Ramos (cell line): ENCODE results near the gene ANKZF1.
"Not testable (repeated sequence)": the region's sequence is repeated elsewhere in the genome, so short reads cannot be mapped to it uniquely, and the experiment has no call there.

ENCODE experiments used
- in situ Hi-C: fragments of 300-500 bp; cut with MboI; formaldehyde crosslinking; loops from one replicate; pipeline ENCODE4 v1.14.3; 2022; ENCODE audit warnings: low sequenced_read_pairs; ENCODE audit not compliant: unreplicated experiment

Gene ANKZF1, protein sequence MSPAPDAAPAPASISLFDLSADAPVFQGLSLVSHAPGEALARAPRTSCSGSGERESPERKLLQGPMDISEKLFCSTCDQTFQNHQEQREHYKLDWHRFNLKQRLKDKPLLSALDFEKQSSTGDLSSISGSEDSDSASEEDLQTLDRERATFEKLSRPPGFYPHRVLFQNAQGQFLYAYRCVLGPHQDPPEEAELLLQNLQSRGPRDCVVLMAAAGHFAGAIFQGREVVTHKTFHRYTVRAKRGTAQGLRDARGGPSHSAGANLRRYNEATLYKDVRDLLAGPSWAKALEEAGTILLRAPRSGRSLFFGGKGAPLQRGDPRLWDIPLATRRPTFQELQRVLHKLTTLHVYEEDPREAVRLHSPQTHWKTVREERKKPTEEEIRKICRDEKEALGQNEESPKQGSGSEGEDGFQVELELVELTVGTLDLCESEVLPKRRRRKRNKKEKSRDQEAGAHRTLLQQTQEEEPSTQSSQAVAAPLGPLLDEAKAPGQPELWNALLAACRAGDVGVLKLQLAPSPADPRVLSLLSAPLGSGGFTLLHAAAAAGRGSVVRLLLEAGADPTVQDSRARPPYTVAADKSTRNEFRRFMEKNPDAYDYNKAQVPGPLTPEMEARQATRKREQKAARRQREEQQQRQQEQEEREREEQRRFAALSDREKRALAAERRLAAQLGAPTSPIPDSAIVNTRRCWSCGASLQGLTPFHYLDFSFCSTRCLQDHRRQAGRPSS

DNA sequence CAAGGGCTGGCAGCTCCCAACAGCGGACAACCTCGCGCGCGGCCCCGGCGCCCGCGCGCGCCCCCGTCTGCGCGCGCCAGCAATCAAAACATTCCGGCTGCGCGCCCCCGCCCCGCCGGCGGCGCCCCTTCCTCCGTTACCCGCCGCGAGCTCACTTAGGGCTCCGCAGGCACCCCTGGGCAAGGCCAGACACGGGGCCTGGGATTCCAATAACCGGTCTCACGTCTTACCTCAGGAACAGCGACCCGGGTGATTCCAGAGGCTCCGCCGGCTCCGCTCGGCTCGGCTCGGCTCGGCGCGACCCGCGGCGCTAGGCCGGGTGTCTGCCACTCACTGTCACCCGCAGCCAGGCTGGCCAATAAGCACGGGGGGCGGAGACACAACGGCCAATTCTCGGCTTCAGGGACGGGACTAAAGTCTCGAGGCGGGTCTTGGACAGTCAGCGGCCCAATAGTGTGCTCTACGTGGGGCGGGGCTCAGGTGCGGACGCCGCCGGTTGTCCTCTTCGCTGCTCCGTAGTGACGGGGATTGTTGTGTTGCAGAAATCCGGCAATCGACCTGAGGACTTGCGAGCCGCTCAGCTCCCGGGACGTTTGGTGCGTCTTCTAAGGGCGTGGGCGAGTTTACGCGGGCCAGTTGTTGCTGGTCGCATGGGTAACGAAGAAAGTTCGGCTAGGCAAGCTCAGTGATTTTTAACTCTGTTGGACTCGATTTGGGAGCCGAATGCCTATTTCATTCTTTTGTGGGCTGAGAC is at the start of gene ANKZF1, which contains the start of gene ATG9A:
ANKZF1 (plus strand) TSS at position 502 of the 754 bp plus-strand sequence. CDS start 452 bp downstream, outside the sequence.
ATG9A (minus strand) TSS at position 332 of the 754 bp plus-strand sequence. CDS start 1,612 bp downstream, outside the sequence.
- in situ Hi-C loops, result no loop called here

DNA sequence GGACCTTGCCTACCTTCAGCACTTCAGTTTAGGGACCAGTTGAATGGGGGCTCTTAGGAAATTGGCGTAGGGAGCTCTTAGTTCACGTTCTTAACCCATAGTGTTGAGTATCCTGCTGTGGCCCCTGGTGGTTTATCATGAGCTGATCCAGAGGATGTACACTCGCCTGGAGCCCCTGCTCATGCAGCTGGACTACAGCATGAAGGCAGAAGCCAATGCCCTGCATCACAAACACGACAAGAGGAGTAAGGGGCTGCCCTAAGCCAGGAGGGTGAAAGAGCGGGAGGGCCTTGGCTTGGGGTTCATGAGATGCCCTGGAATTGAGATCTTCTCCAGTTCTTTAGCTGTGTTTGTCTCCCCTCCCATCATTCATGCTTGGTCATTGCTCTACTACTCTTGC is 48.6 kb upstream of the ANKZF1 start:
- in situ Hi-C loops, result no loop called here

DNA sequence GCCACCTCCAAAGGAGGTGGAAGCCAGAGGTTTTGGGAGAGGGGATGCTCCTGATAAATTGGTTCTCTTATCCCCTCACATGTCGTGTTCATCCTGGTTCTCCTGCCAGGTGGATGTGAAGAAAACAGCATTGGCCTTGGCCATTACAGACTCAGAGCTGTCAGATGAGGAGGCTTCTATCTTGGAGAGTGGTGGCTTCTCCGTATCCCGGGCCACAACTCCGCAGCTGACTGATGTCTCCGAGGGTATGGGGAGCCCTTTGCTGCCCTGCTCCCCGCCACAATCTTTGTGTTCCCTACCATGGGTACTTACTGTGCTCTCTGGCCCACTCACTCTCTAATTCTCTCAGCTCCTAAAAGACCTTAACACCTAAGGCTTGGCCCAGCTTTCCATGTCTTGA is 48.1 kb upstream of the ANKZF1 start:
- in situ Hi-C loops, result no loop called here

DNA sequence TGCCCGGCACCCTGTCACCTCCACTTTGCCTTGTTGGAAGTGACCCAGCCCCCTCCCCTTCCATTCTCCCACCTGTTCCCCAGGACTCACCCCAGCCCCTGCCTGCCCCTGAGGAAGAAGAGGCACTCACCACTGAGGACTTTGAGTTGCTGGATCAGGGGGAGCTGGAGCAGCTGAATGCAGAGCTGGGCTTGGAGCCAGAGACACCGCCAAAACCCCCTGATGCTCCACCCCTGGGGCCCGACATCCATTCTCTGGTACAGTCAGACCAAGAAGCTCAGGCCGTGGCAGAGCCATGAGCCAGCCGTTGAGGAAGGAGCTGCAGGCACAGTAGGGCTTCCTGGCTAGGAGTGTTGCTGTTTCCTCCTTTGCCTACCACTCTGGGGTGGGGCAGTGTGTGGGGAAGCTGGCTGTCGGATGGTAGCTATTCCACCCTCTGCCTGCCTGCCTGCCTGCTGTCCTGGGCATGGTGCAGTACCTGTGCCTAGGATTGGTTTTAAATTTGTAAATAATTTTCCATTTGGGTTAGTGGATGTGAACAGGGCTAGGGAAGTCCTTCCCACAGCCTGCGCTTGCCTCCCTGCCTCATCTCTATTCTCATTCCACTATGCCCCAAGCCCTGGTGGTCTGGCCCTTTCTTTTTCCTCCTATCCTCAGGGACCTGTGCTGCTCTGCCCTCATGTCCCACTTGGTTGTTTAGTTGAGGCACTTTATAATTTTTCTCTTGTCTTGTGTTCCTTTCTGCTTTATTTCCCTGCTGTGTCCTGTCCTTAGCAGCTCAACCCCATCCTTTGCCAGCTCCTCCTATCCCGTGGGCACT is 47.1 kb upstream of the ANKZF1 start:
- in situ Hi-C loops, result no loop called here

DNA sequence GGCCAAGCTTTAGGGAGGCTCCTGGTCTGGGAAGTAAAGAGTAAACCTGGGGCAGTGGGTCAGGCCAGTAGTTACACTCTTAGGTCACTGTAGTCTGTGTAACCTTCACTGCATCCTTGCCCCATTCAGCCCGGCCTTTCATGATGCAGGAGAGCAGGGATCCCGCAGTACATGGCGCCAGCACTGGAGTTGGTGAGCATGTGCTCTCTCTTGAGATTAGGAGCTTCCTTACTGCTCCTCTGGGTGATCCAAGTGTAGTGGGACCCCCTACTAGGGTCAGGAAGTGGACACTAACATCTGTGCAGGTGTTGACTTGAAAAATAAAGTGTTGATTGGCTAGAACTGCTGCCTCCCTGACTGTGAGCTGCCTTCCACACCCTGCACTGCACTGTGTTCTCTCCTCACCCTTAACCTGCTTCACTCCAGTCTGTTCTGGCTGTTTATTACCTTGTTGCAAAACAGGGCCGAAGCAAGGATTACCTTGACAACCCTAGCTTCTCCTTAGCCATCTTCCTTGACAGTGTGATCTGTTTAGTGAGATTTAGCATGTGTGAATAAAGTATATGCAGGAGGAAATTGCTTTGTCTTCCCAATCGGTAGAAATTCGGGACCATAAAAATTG is 46.3 kb upstream of the ANKZF1 start:
- in situ Hi-C loops, result no loop called here

DNA sequence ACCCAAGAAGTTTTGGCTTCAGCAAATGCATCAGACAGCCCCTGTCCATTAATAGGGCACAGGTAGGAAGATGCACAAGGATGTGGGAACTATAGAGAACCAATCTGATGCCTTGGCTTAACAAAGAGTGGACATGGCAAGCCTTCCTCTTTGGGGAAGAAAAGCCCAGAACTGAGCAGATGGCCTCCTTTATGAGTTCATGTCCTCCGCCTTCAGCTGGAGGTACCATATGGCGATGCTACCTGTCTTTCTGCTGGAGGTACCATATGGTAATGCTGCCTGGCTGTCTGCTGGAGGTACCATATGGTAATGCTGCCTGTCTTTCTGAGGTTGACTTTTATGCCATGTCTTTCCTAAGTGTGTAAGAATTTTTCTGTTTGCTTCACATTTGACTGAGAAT is 45.5 kb upstream of the ANKZF1 start:
- in situ Hi-C loops, result no loop called here

DNA sequence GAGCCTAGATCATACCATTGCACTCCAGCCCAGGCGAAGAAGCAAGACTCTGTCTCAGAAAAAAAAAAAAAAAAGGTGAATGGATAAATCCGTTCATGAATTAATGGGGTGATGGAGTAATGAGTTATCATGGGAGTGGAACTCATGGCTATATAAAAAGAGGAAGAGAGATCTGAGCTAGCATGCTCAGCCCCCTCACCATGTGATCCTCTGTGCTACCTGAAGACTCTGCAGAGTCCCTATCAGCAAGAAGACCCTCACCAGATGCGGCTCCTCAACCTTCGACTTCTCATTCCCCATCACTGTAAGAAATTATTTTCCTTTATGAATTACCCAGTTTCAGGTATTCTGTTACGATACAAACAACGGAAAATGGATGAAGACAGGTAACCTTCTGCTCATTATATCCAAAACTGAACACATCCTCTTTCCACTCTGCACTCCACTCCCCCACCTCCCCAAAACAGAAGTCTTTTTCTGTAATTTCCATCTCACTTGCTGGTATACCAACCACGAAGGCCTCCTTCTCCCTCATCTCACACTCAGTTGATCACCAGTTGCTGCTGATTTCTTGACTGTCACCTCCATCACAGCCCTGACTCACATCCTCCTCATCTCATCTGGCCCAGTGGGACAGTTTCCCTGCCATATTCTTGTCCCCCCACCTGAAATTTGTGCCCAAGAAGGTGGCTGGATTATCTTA is 42.7 kb upstream of the ANKZF1 start:
- in situ Hi-C loops, result no loop called here

DNA sequence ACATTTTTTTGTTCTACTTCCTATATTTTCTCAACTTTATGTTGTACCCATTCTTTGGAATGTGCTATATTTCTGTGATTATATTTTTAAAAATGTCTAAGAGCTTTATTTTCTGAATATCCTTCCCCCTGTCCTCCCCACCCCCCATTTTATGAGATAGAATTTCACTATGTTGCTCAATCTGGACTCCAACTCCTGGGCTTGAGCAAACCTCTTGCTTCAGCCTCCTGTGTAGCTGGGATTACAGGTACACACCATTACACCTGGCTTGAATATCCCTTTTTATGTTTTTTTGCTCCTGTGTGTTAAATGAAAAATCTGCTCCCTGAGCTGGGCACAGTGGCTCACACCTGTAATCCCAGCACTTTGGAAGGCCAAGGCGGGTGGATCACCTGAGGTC is 32.2 kb upstream of the ANKZF1 start:
- in situ Hi-C loops, result no loop called here

DNA sequence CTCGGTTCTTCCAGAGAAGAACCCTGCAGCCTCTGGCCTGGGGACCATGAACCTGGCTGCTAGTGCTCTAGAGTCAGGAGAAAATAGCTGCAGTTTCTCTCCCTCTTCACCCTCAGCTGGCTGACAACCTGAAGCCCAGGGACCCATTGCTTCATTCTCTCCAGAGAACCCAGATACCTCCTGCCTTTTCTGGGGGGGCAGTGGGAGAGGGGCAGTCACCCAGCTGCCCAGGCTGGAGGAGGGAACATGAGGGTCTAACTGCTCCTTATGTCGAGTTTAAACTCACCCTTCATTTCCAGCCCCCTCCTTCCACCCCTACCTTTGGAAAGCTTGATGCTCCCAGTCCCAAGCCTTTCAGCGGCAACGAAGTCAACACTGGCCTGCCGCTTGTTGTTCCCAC is 30.6 kb upstream of the ANKZF1 start:
- in situ Hi-C loops, result no loop called here

DNA sequence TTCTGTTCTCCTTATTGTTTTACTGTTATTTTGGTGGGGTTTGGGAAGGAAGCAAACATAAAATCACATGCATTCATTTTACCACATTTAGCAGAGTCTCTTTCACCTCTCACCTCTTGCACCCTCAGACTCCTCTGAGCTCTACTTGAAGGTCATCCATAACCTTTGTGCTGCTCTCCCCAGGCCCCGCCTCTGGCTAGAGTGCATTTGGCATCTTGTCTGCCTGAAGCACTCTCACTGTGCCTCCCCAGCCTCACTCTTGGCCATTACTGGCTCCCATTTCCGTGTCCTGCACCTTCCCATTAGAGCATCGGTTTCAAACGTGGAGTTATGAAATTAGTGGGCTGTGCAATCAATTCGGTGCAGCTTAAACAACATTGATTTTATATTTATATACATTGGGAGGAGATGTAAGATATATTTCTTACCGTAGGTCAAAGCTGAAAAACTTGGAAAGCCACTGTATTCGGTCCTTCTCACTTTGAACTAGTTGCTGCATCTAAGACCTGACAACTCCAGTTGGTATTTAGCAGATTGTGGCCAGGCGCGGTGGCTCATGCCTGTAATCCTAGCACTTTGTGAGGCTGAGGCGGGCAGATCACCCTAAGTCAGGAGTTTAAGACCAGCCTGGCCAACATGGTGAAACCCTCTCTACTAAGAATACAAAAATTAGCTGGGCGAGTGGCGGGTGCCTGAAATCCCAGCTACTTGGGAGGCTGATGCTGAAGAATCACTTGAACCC is 30.0 kb upstream of the ANKZF1 start:
- in situ Hi-C loops, result no loop called here

DNA sequence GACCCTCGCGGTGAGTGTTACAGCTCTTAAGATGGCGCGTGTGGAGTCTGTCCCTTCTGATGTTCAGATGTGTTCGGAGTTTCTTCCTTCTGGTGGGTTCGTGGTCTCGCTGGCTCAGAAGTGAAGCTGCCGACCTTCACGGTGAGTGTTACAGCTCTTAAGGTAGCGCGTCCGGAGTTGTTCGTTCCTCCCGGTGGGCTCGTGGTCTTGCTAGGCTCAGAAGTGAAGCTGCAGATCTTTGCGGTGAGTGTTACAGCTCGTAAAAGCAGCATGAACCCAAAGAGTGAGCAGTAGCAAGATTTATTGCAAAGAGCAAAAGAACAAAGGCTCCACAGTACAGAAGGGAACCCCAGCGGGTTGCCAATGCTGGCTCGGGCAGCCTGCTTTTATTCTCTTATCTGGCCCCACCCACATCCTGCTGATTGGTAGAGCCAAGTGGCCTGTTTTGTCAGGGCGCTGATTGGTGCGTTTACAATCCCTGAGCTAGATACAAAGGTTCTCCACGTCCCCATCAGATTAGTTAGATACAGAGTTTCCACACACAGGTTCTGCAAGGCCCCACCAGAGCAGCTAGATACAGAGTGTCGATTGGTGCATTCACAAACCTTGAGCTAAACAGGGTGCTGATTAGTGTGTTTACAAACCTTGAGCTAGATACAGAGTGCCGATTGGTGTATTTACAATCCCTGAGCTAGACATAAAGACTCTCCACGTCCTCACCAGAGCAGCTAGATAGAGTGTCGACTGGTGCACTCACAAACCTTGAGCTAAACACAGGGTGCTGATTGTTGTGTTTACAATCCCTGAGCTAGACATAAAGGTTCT is 28.9 kb upstream of the ANKZF1 start:
- in situ Hi-C loops, result not testable (repeated sequence)

DNA sequence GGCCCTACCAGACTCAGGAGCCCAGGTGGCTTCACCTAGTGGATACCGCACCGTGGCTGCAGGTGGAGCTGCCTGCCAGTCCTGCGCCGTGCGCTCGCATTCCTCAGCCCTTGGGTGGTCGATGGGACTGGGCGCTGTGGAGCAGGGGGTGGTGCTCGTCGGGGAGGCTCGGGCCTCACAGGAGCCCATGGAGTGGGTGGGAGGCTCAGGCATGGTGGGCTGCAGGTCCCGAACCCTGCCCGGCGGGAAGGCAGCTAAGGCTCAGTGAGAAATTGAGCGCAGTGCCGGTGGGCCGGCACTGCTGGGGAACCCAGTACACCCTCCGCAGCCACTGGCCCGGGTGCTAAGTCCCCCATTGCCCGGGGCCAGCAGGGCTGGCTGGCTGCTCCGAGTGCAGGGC is 28.3 kb upstream of the ANKZF1 start:
- in situ Hi-C loops, result not testable (repeated sequence)

DNA sequence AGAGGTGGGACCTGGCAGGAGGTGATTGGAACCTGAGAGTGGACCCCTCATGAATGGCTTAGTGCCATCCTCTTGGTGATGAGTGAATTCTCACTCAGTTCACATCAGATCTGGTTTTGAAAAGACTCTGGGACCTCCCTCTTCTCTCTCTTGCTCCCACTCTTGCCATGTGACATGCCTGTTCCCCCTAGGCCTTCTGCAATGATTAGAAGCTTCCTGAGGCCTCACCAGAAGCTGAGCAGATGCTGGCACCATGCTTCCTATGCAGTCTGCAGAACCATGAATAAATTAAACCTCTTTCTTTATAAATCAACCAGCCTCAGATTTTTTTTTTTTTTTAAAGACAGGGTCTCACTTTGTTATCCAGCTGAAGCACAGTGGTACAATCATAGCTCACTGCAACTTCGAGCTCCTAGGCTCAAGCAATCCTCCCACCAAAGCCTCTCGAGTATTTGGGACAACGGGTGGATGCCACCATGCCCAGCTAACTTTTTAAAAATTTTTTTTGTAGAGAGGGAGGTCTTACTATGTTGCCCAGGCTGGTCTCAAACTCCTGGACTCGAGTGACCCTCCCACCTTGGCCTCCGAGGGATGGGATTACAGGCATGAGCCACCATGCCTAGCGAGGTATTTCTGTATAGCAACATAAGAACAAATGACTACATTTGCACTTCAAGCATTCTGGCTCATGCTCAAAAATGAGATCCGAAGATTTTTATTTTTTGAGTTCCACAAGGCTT is 25.0 kb upstream of the ANKZF1 start:
- in situ Hi-C loops, result loop anchor here (5.0 kb wide), 1 partner anchor 32 kb away; the partner anchor contains the start of gene SLC23A3

DNA sequence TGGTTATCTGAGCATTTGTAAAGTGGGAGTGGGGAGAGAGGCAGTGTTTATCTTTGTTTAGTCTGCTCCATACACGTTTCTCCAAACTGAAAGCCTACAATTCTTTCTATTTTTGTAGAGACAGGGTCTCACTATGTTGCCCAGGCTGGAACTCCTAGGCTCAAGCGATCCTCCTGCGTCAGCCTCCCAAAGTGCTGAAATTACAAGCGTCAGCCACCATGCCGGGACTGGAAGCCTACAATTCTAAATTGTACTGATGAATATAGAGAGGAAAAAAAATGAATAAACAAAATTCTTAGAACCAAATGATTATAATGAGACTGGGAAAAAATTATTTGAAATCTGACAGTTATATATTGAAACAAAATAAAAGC is 24.5 kb upstream of the ANKZF1 start:
- in situ Hi-C loops, result loop anchor here (5.0 kb wide), 1 partner anchor 33 kb away; the partner anchor contains the start of gene SLC23A3

DNA sequence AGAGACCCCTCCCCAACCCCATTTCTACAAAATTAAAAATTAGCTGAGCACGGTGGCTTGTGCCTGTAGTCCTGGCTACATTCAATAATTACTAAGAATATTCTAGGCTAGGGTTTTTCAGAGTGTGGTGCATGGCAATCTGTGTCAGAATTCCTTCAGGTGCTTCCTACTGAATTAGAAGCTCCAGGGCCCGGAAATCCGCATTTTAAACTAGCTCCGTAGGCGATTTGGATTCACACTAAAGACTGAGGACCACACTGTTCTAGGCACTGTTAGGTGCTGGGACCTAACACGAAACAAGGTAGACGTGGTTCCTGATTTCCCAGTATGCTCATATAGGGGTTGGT is 23.7 kb upstream of the ANKZF1 start:
- in situ Hi-C loops, result loop anchor here (5.0 kb wide), 1 partner anchor 34 kb away; the partner anchor contains the start of gene SLC23A3

DNA sequence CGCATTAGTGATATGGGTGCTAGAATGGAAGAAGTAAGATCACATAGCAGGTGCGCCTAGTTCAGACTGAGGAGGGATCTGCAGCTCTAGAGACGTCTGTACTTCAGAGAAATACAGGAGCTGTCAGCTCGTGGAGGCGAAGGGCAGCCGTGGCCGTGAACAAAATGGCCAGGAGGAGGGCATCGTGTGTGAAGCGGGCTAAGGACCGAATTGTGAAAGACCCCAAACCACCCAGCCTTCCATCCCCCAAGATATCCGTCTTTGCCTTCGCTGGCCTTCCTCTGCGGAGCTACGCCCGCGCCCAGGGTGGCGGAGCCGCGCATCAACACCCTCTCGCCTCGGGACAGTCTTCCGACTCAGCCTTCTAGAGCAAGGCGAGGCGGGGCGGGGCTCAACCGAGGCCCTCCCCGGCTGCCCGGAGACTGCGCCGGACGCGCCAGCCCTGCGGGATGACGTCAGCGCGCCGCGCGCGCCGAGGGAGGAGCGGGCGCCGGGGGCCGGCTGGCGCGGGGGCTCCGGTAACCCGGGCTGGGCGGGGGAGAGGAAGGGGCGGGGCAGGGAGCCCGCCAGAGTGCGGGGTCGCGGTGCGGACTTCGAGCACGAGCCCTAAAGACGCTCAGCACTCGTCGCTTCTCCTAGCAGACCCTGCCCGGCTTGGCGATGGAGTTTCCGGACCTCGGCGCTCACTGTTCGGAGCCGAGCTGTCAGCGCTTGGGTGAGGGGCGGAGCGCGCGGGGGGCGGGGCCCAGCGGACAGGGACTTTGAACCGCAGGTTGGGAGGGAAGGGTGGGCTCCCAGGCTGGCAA is 23.1 kb upstream of the ANKZF1 start, which contains the start of gene ZFAND2B:
ZFAND2B (plus strand) TSS at position 455 of the 806 bp plus-strand sequence; CDS start at position 661, 206 bp downstream.
- in situ Hi-C loops, result loop anchor here (5.0 kb wide), 1 partner anchor 34 kb away; the partner anchor contains the start of gene SLC23A3
